Measurements from ENCODE around the gene TMEM267. TPM values are rescaled to one million over a fixed set of nuclear protein-coding genes. Genes with fewer than 3 reads are reported as not detected.

The TMEM267 gene
- total RNA-seq, 1 experiment from 2014 or later = 6.0 TPM

- TF ChIP-seq FOXP4 (CRISPR knock-in tag; IDR thresholded peaks at IDR 0.05) (no peak), ZNF416 (CRISPR knock-in tag; IDR thresholded peaks at IDR 0.05) (no peak)
Measured at GRCh38 chr5:43530648-43531047, 47.0 kb upstream of the TMEM267 start (continued).

GRCh38 chr5:43523662-43524072, 40.0 kb upstream of the TMEM267 start:
- Mint-ChIP-seq H3K4me1 (no peaks in the 10 kb centered on the region), H3K36me3 (peaks cover 42% of the 10 kb centered on the region), H3K27me3 (ENCODE audit: low read depth) (no peaks in the 10 kb centered on the region), H3K27ac (no peak overlapping the region), H3K4me3 (no peak overlapping the region), H3K9me3 (peaks cover 3% of the 10 kb centered on the region)
- TF ChIP-seq USF2 (CRISPR knock-in tag; IDR thresholded peaks at IDR 0.05) (no peak), PREB (CRISPR knock-in tag; IDR thresholded peaks at IDR 0.05; ENCODE audit: borderline replicate concordance) (no peak)
- CTCF ChIA-PET = no interaction called here
- no peak for DNase-seq (ENCODE audit: low spot score)
- ATAC-seq = no peak
- POLR2A ChIA-PET = no interaction called here

GRCh38 chr5:43520615-43521014, 37.0 kb upstream of the TMEM267 start:
- no peak for DNase-seq (ENCODE audit: low spot score)
- ATAC-seq = no peak
- no peaks in the 10 kb centered on the region for H3K27me3 Mint-ChIP-seq (ENCODE audit: low read depth)
- CTCF ChIA-PET = no interaction called here
- POLR2A ChIA-PET = interaction anchor here (0.7 kb wide), 1 partner anchor 21 kb away, joined by 4 read pairs; no protein-coding TSS in a partner anchor
- H3K9me3 Mint-ChIP-seq = peaks cover 3% of the 10 kb centered on the region
- H3K4me1 Mint-ChIP-seq = peaks cover 13% of the 10 kb centered on the region
- H3K27ac Mint-ChIP-seq = no peak overlapping the region
- TF ChIP-seq CDX4 (CRISPR knock-in tag; IDR thresholded peaks at IDR 0.05; ENCODE audit: borderline replicate concordance) = no peak
- no peak for TF ChIP-seq FOXK1 (CRISPR knock-in tag; IDR thresholded peaks at IDR 0.05)
- TF ChIP-seq CREM (CRISPR knock-in tag; IDR thresholded peaks at IDR 0.05) = no peak
- TF ChIP-seq ZNF671 (CRISPR knock-in tag; IDR thresholded peaks at IDR 0.05) = no peak
- TF ChIP-seq E2F1 (CRISPR knock-in tag; IDR thresholded peaks at IDR 0.05) = no peak
- no peak for TF ChIP-seq SP1 (CRISPR knock-in tag; conservative IDR thresholded peaks at IDR 0.05)
- TF ChIP-seq ELF4 (CRISPR knock-in tag; IDR thresholded peaks at IDR 0.05; ENCODE audit: low read depth) = no peak
- TF ChIP-seq MAX (CRISPR knock-in tag; IDR thresholded peaks at IDR 0.05) = no peak
- TF ChIP-seq FOXJ3 (CRISPR knock-in tag; IDR thresholded peaks at IDR 0.05; ENCODE audit: borderline replicate concordance) = no peak
- TF ChIP-seq ZNF423 (CRISPR knock-in tag; IDR thresholded peaks at IDR 0.05) = no peak
- TF ChIP-seq EMX1 (CRISPR knock-in tag; IDR thresholded peaks at IDR 0.05) = no peak
- no peak for TF ChIP-seq PREB (CRISPR knock-in tag; IDR thresholded peaks at IDR 0.05; ENCODE audit: borderline replicate concordance)
- no peak for TF ChIP-seq ARID4B (CRISPR knock-in tag; IDR thresholded peaks at IDR 0.05; ENCODE audit: borderline replicate concordance)
- TF ChIP-seq ZNF416 (CRISPR knock-in tag; IDR thresholded peaks at IDR 0.05) = no peak
- no peak for TF ChIP-seq JUN (CRISPR knock-in tag; IDR thresholded peaks at IDR 0.05)
- TF ChIP-seq ZMAT4 (CRISPR knock-in tag; IDR thresholded peaks at IDR 0.05) = no peak
- TF ChIP-seq SMAD4 (CRISPR knock-in tag; IDR thresholded peaks at IDR 0.05) = no peak
- H3K36me3 Mint-ChIP-seq = peaks cover 23% of the 10 kb centered on the region
- no peak overlapping the region for H3K4me3 Mint-ChIP-seq

All from WTC11 (cell line).